ENCODE measurements around the gene ZNF497. TPM values are rescaled to one million over a fixed set of nuclear protein-coding genes. Genes with fewer than 3 reads are reported as not detected.

Gene ZNF497
- total RNA-seq, 1 experiment from 2014 or later, result 1.7 TPM

- peak overlapping the region; percentile 52; the same call in 1 of the 2 replicates for H3K4me3 Mint-ChIP-seq
- POLR2A ChIA-PET, result interaction anchor here (0.6 kb wide), 1 partner anchor 42 kb away, joined by 10 read pairs; no protein-coding TSS in a partner anchor
- CTCF ChIA-PET, result interaction anchor here (1.0 to 2.5 kb wide), 4 partner anchors 10 to 191 kb away, joined by 3 to 10 read pairs (median 4); partner anchors contain the start of gene ZBTB45
- ATAC-seq, result peak; percentile 24
- TF ChIP-seq HMGXB4 (CRISPR knock-in tag; IDR thresholded peaks at IDR 0.05) (no peak), CDX4 (CRISPR knock-in tag; IDR thresholded peaks at IDR 0.05; ENCODE audit: borderline replicate concordance) (no peak), CBFB (CRISPR knock-in tag; IDR thresholded peaks at IDR 0.05; ENCODE audit: low read depth) (no peak), RELA (CRISPR knock-in tag; IDR thresholded peaks at IDR 0.05; ENCODE audit: borderline replicate concordance) (no peak), ESRRA (CRISPR knock-in tag; IDR thresholded peaks at IDR 0.05; ENCODE audit: borderline replicate concordance) (no peak), ARID4B (CRISPR knock-in tag; IDR thresholded peaks at IDR 0.05; ENCODE audit: borderline replicate concordance) (no peak), NFYB (CRISPR knock-in tag; conservative IDR thresholded peaks at IDR 0.05; ENCODE audit: low read depth) (no peak)
- TF ChIP-seq, protein P1, sequence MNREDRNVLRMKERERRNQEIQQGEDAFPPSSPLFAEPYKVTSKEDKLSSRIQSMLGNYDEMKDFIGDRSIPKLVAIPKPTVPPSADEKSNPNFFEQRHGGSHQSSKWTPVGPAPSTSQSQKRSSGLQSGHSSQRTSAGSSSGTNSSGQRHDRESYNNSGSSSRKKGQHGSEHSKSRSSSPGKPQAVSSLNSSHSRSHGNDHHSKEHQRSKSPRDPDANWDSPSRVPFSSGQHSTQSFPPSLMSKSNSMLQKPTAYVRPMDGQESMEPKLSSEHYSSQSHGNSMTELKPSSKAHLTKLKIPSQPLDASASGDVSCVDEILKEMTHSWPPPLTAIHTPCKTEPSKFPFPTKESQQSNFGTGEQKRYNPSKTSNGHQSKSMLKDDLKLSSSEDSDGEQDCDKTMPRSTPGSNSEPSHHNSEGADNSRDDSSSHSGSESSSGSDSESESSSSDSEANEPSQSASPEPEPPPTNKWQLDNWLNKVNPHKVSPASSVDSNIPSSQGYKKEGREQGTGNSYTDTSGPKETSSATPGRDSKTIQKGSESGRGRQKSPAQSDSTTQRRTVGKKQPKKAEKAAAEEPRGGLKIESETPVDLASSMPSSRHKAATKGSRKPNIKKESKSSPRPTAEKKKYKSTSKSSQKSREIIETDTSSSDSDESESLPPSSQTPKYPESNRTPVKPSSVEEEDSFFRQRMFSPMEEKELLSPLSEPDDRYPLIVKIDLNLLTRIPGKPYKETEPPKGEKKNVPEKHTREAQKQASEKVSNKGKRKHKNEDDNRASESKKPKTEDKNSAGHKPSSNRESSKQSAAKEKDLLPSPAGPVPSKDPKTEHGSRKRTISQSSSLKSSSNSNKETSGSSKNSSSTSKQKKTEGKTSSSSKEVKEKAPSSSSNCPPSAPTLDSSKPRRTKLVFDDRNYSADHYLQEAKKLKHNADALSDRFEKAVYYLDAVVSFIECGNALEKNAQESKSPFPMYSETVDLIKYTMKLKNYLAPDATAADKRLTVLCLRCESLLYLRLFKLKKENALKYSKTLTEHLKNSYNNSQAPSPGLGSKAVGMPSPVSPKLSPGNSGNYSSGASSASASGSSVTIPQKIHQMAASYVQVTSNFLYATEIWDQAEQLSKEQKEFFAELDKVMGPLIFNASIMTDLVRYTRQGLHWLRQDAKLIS (CRISPR knock-in tag; IDR thresholded peaks at IDR 0.05; ENCODE audit: borderline replicate concordance), result no peak
- TF ChIP-seq, protein P2, sequence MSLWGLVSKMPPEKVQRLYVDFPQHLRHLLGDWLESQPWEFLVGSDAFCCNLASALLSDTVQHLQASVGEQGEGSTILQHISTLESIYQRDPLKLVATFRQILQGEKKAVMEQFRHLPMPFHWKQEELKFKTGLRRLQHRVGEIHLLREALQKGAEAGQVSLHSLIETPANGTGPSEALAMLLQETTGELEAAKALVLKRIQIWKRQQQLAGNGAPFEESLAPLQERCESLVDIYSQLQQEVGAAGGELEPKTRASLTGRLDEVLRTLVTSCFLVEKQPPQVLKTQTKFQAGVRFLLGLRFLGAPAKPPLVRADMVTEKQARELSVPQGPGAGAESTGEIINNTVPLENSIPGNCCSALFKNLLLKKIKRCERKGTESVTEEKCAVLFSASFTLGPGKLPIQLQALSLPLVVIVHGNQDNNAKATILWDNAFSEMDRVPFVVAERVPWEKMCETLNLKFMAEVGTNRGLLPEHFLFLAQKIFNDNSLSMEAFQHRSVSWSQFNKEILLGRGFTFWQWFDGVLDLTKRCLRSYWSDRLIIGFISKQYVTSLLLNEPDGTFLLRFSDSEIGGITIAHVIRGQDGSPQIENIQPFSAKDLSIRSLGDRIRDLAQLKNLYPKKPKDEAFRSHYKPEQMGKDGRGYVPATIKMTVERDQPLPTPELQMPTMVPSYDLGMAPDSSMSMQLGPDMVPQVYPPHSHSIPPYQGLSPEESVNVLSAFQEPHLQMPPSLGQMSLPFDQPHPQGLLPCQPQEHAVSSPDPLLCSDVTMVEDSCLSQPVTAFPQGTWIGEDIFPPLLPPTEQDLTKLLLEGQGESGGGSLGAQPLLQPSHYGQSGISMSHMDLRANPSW (CRISPR knock-in tag; conservative IDR thresholded peaks at IDR 0.05; ENCODE audit: low read depth), result no peak
- no peak overlapping the region for H3K27ac Mint-ChIP-seq
- H3K9me3 Mint-ChIP-seq, result no peaks in the 10 kb centered on the region
- H3K27me3 Mint-ChIP-seq (ENCODE audit: low read depth), result no peaks in the 10 kb centered on the region
- H3K36me3 Mint-ChIP-seq, result no peaks in the 10 kb centered on the region
- peak; percentile 77 for DNase-seq (ENCODE audit: low spot score)
- peaks cover 4% of the 10 kb centered on the region; the same call in 1 of the 2 replicates for H3K4me1 Mint-ChIP-seq
Measured at GRCh38 chr19:58328999-58329398, 33.6 kb downstream of the ZNF497 start.
